HPDE6-E6E7 (cell line): ENCODE data around the gene DROSHA.
"Not testable (repeated sequence)": the region's sequence is repeated elsewhere in the genome, so short reads cannot be mapped to it uniquely, and the experiment has no call there.

ENCODE experiments used
- DNase-seq: peaks from one replicate; pipeline ENCODE4 v3.0.0; 2011; ENCODE audit warnings: missing footprints; ENCODE audit errors: extremely low spot score

DROSHA gene, protein sequence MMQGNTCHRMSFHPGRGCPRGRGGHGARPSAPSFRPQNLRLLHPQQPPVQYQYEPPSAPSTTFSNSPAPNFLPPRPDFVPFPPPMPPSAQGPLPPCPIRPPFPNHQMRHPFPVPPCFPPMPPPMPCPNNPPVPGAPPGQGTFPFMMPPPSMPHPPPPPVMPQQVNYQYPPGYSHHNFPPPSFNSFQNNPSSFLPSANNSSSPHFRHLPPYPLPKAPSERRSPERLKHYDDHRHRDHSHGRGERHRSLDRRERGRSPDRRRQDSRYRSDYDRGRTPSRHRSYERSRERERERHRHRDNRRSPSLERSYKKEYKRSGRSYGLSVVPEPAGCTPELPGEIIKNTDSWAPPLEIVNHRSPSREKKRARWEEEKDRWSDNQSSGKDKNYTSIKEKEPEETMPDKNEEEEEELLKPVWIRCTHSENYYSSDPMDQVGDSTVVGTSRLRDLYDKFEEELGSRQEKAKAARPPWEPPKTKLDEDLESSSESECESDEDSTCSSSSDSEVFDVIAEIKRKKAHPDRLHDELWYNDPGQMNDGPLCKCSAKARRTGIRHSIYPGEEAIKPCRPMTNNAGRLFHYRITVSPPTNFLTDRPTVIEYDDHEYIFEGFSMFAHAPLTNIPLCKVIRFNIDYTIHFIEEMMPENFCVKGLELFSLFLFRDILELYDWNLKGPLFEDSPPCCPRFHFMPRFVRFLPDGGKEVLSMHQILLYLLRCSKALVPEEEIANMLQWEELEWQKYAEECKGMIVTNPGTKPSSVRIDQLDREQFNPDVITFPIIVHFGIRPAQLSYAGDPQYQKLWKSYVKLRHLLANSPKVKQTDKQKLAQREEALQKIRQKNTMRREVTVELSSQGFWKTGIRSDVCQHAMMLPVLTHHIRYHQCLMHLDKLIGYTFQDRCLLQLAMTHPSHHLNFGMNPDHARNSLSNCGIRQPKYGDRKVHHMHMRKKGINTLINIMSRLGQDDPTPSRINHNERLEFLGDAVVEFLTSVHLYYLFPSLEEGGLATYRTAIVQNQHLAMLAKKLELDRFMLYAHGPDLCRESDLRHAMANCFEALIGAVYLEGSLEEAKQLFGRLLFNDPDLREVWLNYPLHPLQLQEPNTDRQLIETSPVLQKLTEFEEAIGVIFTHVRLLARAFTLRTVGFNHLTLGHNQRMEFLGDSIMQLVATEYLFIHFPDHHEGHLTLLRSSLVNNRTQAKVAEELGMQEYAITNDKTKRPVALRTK (N-terminal part only)

DNA sequence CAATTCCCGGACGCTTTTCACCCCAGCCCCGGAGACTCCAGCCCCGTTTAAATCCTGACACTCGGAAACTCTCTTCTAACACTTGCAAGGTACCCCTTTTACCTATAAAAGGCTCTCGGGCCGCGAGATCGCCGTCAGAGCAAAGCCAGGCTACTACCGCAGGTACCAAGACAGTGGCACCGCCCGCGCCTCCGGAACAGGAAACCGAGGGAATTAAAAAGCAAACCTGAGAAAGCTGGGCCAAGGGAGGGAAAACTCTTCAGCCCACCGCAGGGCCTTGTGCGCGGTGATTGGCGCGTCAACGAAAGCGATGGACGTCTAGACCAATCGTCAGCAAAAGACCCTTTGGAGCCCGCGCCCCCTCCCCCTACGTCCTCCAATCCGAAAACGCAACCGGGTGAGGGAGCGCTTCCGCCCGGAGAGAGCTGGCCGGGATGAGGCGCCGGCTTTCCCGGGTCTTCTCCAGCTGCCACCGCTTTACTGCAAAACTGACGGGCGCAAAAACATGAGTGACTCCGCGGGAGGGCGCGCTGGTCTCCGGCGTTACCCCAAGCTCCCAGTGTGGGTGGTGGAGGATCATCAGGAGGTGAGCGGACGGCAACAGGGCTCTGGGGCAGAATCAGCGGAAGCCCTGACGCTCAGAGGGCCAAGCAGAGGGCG is at the start of gene DROSHA, which contains the start of gene C5orf22:
Gene DROSHA, minus strand, starts transcription at position 206 of the 660 bp plus-strand sequence. CDS start 3,034 bp downstream, outside the sequence.
Gene C5orf22, plus strand, starts transcription at position 414 of the 660 bp plus-strand sequence. Its CDS starts 92 bp downstream, at position 506.
- DNase-seq = peak; percentile 94

DNA sequence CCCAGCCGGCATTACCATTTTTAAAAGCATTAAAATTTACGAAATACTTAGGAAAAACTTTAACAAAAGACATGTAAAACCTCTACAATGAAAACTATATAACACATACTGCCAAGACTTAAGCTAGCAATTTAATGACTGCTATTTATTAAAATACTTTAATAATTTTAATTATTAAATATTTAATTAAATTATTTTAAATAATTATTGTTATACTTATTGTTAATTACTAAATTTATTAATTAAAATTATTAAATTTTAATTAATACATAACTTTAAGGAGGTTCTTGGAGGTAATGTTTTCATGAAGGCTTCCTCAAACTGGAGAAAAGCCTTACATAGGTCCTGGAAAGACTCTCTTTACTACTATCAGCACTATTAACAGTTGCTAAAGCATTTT is 47.7 kb upstream of the DROSHA start:
- no peak for DNase-seq

DNA sequence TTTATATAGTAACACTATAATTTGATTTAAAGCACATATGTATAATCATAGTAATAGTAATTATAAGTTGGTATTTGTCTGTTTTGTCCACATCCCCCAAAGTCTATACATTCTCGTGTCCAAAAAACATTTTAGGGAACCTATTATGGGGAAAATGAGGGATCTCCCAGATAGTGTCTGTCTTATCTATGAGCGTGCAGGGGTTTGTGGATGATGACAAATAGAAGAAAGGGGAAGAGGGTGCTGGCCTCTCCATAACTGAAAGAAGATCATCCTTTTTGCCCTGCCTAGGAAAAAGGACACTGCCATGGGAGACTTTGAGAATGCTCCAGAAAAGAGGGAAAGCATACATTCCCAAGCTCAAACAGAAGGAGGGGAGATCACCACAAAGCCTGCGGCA is 45.5 kb upstream of the DROSHA start:
- no peak for DNase-seq

DNA sequence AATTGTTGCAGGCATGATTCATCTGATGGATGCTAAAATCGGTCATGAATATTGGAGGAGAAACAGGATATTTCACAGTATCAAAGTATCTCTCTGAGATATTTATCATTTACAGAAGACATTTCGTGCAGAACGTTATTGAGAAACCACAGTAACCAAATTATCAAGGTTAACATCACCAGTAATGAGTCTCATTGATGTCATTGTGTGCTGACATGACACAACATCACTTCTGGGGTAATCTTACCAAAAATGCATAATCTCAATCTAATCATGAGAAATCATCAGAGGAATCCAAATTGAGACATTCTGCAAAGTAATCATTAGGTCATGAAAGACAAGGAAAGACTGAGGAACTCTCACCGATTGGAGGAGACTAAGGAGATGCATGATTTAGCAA is 42.9 kb upstream of the DROSHA start:
- DNase-seq = no peak

DNA sequence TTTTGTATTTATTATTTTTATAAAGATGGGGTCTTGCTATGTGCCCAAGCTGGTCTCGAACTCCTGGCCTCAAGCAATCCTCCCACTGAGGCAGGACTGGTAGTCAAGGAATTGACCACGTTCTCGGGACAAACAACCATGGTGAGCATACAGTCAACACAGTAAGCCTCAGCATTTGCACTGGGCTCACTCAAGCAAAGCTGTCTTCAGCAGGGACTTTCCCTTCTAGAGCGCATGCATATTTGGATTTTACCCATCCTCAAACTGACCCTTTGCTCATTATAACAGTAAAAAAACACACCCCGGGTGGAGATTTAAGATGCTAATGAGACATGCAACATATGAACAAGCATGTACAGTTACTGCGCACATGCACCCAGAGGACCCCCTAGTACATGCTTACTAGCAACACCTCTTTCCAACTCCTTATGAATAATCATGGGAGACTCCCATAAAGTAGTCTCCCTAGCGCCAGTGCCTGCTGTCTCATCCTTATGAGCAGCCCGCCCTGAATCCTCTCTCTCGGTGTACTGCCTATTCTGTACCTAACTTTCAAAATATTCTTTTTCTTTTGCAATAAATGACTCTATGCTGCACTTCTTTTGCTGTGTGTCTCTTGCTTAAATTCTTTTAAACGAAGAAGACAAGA is 41.7 kb upstream of the DROSHA start:
- DNase-seq = no peak

DNA sequence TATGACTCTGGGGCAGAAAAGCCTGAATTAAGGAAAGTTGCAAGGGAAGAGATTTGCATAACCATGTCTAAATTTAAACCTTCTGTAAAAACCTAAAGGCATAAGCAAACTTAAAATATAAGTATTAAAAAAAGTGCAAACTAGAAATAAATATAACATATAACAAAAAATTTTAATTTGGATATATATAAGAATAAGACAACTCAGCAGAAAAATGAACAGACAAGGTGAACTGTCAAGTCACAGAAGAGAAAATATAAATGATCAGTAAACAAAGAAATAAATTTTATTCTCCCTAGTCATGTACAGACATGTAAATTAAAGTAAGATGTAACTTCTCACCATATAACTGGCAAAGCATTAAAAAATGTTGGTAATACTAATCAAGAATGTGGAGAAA is 37.2 kb upstream of the DROSHA start:
- DNase-seq = no peak

DNA sequence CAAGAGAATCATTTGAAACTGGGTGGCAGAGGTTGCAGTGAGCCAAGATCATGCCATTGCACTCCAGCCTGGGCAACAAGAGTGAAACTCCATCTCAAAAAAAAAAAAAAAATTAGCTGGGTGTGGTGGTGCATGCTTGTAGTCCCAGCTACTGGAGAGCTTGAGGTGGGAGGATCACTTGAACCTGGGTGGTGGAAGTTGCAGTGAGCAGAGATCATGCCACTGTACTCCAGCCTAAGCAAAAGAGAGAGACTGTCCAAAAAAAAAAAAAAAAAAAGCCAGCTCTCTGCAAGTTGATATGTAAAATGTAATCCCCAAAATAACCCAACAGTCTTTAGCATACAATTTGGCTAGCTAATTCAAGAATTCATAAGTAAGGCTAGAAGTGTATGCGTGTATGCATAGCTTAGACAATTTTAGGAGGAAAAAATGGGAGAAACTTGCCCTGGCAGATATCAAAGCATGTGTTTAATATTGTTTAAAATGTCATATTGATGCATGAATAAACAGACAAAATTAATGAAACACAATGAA is 36.5 kb upstream of the DROSHA start:
- no peak for DNase-seq

DNA sequence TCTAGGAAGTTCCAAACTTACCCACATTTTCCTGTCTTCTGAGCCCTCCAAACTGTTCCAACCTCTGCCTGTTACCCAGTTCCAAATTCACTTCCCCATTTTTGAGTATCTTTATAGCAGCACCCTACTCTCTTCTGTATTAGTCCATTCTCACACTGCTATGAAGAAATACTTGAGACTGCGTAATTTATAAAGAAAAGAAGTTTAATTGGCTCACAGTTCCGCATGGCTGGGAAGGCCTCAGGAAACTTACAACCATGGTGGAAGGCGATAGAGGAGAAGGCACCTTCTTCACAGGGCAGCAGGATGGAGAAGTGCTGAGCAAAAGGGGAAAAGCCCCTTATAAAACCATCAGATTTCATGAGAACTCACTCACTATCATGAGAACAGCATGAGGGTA is 34.5 kb upstream of the DROSHA start:
- not testable (repeated sequence) for DNase-seq

DNA sequence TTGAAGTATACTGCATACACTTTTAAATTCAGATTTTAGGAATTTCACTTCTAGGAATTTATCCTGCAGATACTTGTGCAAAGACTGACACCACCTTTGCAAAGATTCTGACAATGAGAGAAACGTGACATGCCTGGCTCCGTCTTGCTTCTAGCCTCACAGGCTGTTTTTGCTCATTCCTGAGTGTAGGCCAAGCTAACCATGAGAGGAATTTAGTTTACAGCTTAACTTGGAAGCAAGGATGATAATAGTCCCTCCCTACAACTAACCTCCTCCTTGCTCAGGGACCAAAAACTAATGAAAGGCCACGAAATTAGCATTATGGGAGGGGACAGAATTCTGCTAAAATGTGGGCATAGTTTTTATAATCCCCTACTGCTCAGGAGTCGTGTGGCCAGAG is 31.3 kb upstream of the DROSHA start:
- no peak for DNase-seq

DNA sequence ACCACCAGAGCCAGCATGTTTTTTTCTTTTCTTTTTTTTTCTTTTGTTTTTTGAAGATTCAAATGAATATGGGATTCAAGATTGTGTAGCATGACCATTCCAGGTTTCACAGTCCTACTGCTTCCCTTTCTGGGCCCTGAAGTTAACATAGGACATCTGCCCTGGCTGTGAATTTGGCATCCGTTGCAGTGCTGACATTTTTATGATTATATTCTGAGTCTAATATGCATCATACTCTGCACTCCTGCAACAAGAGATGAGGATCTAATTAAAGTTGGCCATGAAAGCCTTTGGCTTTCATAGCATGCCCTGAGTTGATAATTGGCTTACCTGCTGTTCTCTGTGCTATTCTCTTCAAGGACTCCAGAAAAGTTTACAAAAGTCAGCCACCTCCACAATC is 30.1 kb upstream of the DROSHA start:
- DNase-seq = no peak

DNA sequence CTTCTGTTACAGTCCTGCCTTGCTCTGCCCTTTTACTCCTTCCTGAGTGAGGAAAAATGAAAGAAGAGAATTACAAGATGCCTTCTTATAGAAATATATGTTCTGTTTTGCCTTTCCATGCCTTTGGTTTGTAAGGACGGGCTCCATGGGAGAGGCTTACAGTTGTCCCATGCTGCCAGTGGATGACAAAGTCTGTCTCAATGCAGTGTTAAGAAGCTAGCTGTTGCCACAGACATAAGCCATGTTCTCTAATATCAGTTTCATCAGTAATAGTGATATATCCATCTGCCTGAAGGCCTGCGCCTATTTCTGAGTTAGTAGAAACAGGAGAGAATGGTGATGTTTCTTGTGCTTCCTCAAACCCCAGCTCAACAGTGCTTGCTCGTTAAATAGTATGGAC is 28.0 kb upstream of the DROSHA start:
- no peak for DNase-seq

DNA sequence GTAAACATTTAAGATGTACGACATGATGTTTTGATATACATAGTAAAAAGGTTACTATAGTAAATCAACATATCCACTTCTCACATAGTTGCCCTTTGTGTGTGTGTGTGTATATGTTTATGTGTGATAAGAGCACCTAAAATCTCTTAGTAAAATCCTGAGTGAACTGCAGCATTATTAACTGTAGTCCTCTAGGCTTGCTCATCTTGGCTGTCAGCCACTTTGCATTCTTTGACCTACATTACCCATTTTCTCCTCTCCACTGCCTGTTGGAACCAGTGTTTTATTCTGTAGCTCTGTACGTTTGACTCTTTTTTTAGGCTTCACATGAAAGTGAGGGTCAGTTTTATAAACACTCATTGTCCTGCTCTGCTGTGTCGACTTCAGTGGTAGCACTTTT is 24.6 kb upstream of the DROSHA start:
- DNase-seq = no peak

DNA sequence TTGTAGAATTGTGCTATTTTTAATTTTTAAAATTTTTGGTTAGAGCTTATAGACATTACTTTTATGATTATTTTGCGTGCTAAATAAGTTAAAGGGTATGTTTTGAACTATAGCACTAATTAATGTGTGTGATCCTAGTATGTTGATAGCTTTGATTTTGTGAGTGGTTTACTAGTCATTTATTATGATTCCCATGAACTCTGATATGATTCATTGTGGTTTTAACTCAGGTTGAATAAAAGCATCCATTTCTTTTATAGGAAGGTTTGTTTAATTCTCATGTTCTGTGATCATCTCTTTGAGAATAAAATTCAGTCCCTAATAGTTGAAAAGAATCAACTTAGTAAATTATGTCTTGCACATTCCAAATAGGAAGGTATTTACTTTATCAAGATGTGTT is 22.7 kb upstream of the DROSHA start:
- DNase-seq = no peak

DNA sequence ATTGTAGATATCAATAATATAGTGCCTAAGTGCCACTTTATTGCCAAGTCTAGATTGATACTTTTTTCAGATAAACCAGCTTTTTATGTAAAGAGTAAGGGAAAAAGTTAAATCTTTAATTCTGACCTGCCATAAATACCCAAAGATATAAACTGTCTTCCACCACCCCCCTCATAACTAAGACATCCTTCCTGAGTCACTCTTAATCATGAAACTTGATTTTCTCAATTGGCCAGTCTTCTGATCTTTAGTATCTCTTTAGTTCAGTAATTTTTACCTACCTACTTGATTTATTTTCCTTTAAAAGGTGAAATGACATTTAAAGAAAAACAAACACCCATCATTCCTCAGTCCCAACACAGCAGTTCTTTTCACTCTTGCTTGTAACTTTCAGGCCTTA is 22.0 kb upstream of the DROSHA start:
- no peak for DNase-seq

DNA sequence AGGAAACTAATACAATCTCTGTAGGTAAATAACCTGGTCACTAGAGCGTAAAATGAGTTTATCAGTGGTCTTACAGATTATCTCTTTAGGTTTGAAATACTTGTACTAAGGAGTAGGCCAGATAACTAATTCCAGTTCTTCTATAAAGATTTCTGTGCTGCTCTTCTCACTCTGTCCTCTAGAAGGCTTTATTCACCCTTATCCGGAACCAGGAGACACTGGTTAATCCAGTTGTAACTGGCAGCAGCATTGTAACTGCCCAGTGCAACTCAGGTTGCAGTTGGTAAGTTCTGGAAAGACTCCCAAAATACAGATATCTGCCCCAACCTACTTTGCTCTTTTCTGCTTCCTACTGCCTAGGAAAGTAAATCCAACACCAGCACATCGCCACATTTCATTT is 20.0 kb upstream of the DROSHA start:
- no peak for DNase-seq

DNA sequence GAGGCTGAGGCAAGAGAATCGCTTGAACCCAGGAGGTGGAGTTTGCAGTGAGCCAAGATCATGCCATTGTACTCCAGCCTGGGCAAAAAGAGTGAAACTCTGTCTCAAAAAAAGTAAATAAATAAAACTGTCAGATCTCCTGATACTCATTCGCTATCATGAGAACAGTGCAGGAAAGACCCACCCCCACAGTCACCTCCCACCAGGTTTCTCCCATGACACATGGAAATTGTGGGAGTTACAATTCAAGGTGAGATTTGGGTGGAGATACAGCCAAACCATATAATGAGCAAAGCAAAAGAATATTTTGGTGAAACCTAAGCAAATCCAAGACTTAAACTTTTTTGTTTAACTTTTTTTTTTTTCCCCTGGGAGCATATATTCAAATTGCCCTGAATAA is 17.2 kb upstream of the DROSHA start:
- DNase-seq = not testable (repeated sequence)

DNA sequence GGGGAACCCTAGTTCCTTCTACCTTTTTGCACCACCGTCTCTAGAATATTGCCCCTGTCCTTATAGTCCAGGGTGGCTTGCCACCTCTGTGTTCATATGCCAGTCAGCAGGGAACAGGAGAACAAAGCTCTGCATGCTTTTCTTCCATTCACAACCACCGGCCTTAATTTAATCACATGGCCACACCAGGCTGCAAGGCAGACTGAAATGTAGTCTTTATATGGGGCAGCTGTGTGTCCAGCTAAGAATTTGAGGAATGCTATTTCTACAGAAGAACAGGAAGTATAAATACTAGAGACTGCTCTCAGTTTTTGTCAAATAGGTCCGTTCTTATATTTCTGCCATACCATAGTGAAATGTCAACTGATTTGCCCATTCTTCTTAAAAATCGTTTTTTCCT is 6.0 kb upstream of the DROSHA start:
- no peak for DNase-seq

DNA sequence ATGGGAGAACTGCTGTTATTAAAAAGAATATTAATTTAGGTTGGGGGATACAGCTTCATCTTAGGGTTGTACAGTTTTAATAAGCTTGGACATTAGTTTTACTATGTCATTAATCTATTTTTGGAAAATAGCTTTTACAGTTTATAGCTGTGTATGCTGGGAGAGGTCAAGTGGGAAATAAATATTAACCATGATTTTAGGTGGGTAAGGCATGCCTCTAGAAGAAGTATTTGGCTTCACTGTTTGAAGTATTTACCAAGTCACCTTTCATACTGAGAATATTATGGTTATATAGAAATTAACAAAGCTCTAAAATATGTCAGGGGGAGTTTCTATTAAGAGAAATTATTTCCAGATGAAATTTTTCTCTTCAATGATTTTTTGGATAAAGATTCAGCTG is 5.5 kb upstream of the DROSHA start:
- DNase-seq = no peak

DNA sequence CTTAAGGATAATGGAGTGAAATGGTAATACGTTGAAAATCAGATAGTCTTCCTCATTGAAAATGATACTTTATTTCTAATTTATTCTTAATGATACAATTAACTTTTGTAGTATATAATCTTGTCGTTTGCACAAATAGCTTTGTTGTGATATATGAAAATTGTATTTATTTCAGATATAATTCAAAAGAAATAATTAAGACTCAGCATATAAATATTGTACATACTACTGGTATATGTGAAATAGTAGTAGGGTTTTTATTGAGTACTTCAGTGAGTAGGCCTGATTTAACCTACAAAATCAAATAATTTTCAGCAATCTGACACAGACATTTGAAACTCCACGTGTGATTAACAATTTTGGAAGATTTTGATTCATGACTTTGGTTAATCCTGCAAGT is 5.0 kb upstream of the DROSHA start:
- no peak for DNase-seq

DNA sequence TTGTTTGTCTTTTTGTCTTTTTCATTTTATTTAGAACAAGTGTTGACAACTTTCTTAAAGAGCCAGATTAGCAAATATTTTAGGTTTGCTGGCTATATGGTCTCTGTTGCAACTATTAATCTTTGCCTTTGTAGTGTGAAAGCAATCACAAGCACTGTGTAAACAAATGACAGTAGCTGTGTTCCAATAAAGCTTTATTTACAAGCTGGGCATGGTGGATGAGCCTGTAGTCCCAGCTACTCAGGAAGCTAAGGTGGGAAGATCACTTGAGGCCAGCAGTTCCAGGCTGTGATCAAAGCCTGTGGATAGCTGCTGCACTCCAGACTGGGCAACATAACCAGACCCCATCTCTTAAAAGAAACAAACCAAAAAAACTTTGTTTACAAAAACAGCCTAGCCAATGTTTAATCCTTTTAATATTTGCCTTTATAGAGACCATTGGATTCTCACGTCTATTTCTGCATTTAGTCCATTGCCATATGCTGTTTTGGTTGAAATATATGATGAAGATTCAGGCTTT is 2.7 kb upstream of the DROSHA start:
- no peak for DNase-seq

DNA sequence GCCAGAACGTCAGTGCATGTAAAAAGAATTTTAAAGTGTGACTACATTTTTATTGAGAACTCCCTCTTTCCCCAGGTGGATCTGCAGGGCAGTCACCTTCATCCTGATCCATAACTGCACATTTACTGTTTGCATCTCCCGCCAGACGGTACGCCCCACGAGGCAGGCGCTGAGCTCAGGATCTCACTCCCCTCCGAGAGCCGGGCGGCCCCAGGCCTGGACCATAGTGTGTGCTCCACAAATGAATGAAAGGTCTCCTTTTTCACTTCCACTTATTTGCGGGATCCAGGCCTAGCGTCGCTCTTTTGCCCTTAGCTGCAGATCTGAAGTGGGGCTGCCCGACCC is 378 bp downstream of the DROSHA start:
- DNase-seq = peak; percentile 21
